Trophoblast cell (in vitro differentiated cells and primary cell): ENCODE measurements around the gene SOST.

ENCODE experiments used
- DNase-seq, 2 donors: peaks; one replicate each; pipeline ENCODE4 v3.0.0-alpha.2; 2016
- H2AFZ ChIP-seq: 2 replicates; pipeline ENCODE4 v1.6.1; 2013; ENCODE audit warnings: low read length, moderate library complexity, mild to moderate bottlenecking; ENCODE audit not compliant: insufficient read depth, poor library complexity
- H2AK5ac ChIP-seq: 2 replicates; pipeline ENCODE4 v1.6.1; 2013; ENCODE audit warnings: mild to moderate bottlenecking, low read length
- H2BK120ac ChIP-seq: 2 replicates; pipeline ENCODE4 v1.6.1; 2013; ENCODE audit warnings: low read length, mild to moderate bottlenecking, moderate library complexity; ENCODE audit not compliant: insufficient read depth, poor library complexity
- H2BK12ac ChIP-seq: 2 replicates; pipeline ENCODE4 v1.6.1; 2013; ENCODE audit warnings: mild to moderate bottlenecking, low read length, moderate library complexity
- H2BK5ac ChIP-seq: 2 replicates; pipeline ENCODE4 v1.6.1; 2013; ENCODE audit warnings: low read length, low read depth, moderate library complexity, mild to moderate bottlenecking; ENCODE audit not compliant: poor library complexity
- H3K14ac ChIP-seq: 2 replicates; pipeline ENCODE4 v1.6.1; 2013; ENCODE audit warnings: mild to moderate bottlenecking, low read length
- H3K18ac ChIP-seq: 2 replicates; pipeline ENCODE4 v1.6.1; 2013; ENCODE audit warnings: mild to moderate bottlenecking, low read length
- H3K23ac ChIP-seq: 2 replicates; pipeline ENCODE4 v1.6.1; 2013; ENCODE audit warnings: low read length
- H3K27ac ChIP-seq: 2 replicates; pipeline ENCODE4 v1.5.1; 2013; ENCODE audit warnings: low read depth, mild to moderate bottlenecking, inconsistent platforms, low read length, moderate library complexity
- H3K27me3 ChIP-seq: 2 replicates; pipeline ENCODE4 v1.6.1; 2013; ENCODE audit warnings: inconsistent platforms, mild to moderate bottlenecking, low read length, moderate library complexity; ENCODE audit not compliant: insufficient read depth
- H3K36me3 ChIP-seq, 2 experiments: 1 replicate in 1 of 2; 2 replicates in 1 of 2; pipeline ENCODE4 v1.6.1; 2013; ENCODE audit warnings: low read length in 2 of 2, mild to moderate bottlenecking in 2 of 2, moderate library complexity in 1 of 2; ENCODE audit not compliant: insufficient read depth in 2 of 2, control insufficient read depth in 1 of 2
- H3K4ac ChIP-seq: 2 replicates; pipeline ENCODE4 v1.6.1; 2013; ENCODE audit warnings: low read depth, mild to moderate bottlenecking, low read length, moderate library complexity
- H3K4me1 ChIP-seq, 2 experiments: 1 replicate in 1 of 2; 2 replicates in 1 of 2; pipeline ENCODE4 v1.6.1; 2013; ENCODE audit warnings: low read length in 2 of 2, mild to moderate bottlenecking in 2 of 2, moderate library complexity in 1 of 2; ENCODE audit not compliant: insufficient read depth in 2 of 2, control insufficient read depth in 1 of 2
- H3K4me2 ChIP-seq: 2 replicates; pipeline ENCODE4 v1.6.1; 2013; ENCODE audit warnings: inconsistent platforms, mild to moderate bottlenecking, low read length, moderate library complexity
- H3K4me3 ChIP-seq: 2 replicates; pipeline ENCODE4 v1.5.1; 2013; ENCODE audit warnings: mild to moderate bottlenecking, low read depth, low read length, inconsistent platforms
- H3K79me1 ChIP-seq: one replicate; pipeline ENCODE4 v1.6.1; 2013; ENCODE audit warnings: low read length
- H3K79me2 ChIP-seq: 2 replicates; pipeline ENCODE4 v1.6.1; 2013; ENCODE audit warnings: low read length, mild to moderate bottlenecking; ENCODE audit not compliant: control insufficient read depth, insufficient read depth, poor library complexity
- H3K9ac ChIP-seq: 2 replicates; pipeline ENCODE4 v1.6.1; 2013; ENCODE audit warnings: mild to moderate bottlenecking, low read length
- H3K9me3 ChIP-seq: 2 replicates; pipeline ENCODE4 v1.6.1; 2013; ENCODE audit warnings: low read depth, mild to moderate bottlenecking, control low read depth, inconsistent platforms, low read length; ENCODE audit not compliant: insufficient read depth
- H4K12ac ChIP-seq: 2 replicates; pipeline ENCODE4 v1.6.1; 2013; ENCODE audit warnings: low read depth, mild to moderate bottlenecking, low read length, moderate library complexity
- H4K8ac ChIP-seq: 2 replicates; pipeline ENCODE4 v1.6.1; 2013; ENCODE audit warnings: low read depth, mild to moderate bottlenecking, low read length, moderate library complexity
- H4K91ac ChIP-seq: one replicate; pipeline ENCODE4 v1.6.1; 2013; ENCODE audit warnings: low read depth, mild to moderate bottlenecking, low read length, moderate library complexity
- WGBS: extraction: QIAGEN DNeasy Blood & Tissue Kit; methylation state at CpG from one replicate; pipeline ENCODE4 v1.1.7; 2013; ENCODE audit warnings: missing lambda C conversion rate; ENCODE audit not compliant: insufficient read length, insufficient coverage; ENCODE audit errors: extremely low coverage; 5-methylcytosine and 5-hydroxymethylcytosine counted together

SOST gene

DNA sequence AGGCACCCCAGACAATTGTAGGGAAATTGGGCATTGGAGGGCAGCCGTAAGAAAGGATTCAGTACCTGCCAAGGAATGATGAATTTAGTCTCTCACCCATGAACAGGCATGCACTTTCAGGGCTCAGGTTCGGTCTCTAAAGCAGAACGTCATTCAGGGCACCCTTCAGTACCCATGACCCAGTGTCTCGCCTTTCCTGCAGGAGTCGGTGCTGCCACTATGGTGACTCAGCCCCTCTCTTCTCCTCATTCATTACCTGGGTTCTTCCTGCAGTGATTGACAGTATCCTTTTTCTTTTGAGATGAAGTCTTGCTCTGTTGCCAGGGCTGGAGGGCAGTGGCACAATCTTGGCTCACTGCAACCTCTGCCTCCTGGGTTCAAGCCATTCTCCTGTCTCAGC is 8.4 kb downstream of the SOST start:
- Histone ChIP-seq H3K79me2 (no peaks in the 10 kb centered on the region), H3K79me1 (peaks cover 4% of the 10 kb centered on the region), H3K4me3 (no peak overlapping the region), H2BK120ac (no peak overlapping the region), H4K12ac (no peak overlapping the region), H3K4ac (no peak overlapping the region), H2BK5ac (no peak overlapping the region), H4K8ac (no peak overlapping the region), H3K4me1 (peaks cover 3 to 10% of the 10 kb centered on the region in 2 experiments), H3K23ac (no peak overlapping the region), H3K36me3 (no peaks in the 10 kb centered on the region), H3K27me3 (peaks cover 7% of the 10 kb centered on the region), H2AFZ (no peak overlapping the region), H3K9me3 (no peaks in the 10 kb centered on the region), H3K9ac (no peak overlapping the region), H2BK12ac (no peak overlapping the region), H3K4me2 (no peak overlapping the region), H2AK5ac (no peak overlapping the region), H4K91ac (no peak overlapping the region), H3K27ac (no peak overlapping the region), H3K14ac (no peak overlapping the region), H3K18ac (no peak overlapping the region)
- no peak for DNase-seq
- no CpG with 5 or more reads among the region's 5 CpGs for whole genome bisulfite sequencing

DNA sequence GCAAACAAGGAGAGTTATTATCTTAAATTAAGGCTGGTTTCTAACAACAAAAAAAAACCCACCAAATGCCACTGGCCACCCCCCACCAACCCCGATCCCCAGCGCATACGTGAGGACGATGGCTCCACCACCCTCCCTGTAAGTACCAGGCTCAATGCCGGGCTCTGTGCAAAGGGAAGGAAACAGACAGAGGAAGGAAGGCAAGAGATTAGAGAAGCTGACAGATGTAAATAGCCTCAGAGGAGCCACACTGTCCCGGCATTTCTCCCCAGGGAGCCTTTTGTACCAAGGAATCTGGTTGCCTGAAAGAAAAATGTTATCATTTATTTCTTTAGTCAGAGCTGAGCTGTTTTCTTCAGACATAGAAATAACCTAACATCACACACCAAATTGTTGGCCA is 13.1 kb downstream of the SOST start:
- H3K4ac ChIP-seq: no peak overlapping the region
- no peak overlapping the region for H3K23ac ChIP-seq
- H3K4me3 ChIP-seq: no peak overlapping the region
- H3K4me2 ChIP-seq: no peak overlapping the region
- peak overlapping the region; percentile 30 for H2BK12ac ChIP-seq
- no peak overlapping the region for H4K12ac ChIP-seq
- H3K27ac ChIP-seq: peak overlapping the region; percentile 32
- H3K9ac ChIP-seq: no peak overlapping the region
- H2AK5ac ChIP-seq: no peak overlapping the region
- no peak for DNase-seq
- no peak overlapping the region for H3K14ac ChIP-seq
- H3K4me1 ChIP-seq: peaks cover 3 to 13% of the 10 kb centered on the region in 2 experiments
- H3K79me2 ChIP-seq: no peaks in the 10 kb centered on the region
- no peak overlapping the region for H4K91ac ChIP-seq
- no peak overlapping the region for H2BK5ac ChIP-seq
- peaks cover 4% of the 10 kb centered on the region for H3K79me1 ChIP-seq
- H4K8ac ChIP-seq: no peak overlapping the region
- peaks cover 2% of the 10 kb centered on the region for H3K9me3 ChIP-seq
- H3K36me3 ChIP-seq: no peaks in the 10 kb centered on the region
- peak overlapping the region; percentile 38 for H2BK120ac ChIP-seq
- no peak overlapping the region for H2AFZ ChIP-seq
- H3K27me3 ChIP-seq: no peaks in the 10 kb centered on the region
- no CpG with 5 or more reads among the region's 6 CpGs for WGBS
- no peak overlapping the region for H3K18ac ChIP-seq

DNA sequence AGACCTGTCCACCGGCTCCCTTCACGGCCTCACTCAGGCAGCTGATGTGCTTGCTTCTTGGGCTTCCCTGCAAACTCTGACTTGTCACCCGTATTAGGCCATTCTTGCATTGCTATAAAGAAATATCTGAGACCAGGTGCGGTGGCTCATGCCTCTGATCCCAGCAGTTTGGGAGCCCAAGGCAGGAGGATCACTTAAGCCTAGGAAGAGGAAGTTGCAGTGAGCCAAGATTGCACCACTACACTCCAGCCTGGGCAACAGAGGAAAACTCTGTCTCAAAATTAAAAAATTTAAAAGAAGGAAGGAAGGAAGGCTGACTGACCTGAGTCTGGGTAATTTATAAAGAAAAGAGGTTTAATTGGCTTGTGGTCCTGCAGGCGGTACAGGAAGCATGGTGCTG is 17.0 kb downstream of the SOST start:
- H3K18ac ChIP-seq: no peak overlapping the region
- no CpG with 5 or more reads among the region's 5 CpGs for WGBS
- no peak overlapping the region for H3K14ac ChIP-seq
- no peaks in the 10 kb centered on the region for H3K36me3 ChIP-seq
- peaks cover 3 to 13% of the 10 kb centered on the region in 2 experiments for H3K4me1 ChIP-seq
- no peak overlapping the region for H3K9ac ChIP-seq
- H3K27me3 ChIP-seq: no peaks in the 10 kb centered on the region
- H2BK12ac ChIP-seq: no peak overlapping the region
- no peak overlapping the region for H3K4ac ChIP-seq
- H2BK120ac ChIP-seq: no peak overlapping the region
- H4K12ac ChIP-seq: no peak overlapping the region
- H2AFZ ChIP-seq: no peak overlapping the region
- no peak overlapping the region for H2BK5ac ChIP-seq
- H2AK5ac ChIP-seq: no peak overlapping the region
- DNase-seq: no peak
- no peaks in the 10 kb centered on the region for H3K79me2 ChIP-seq
- H4K8ac ChIP-seq: no peak overlapping the region
- no peak overlapping the region for H3K27ac ChIP-seq
- H3K4me2 ChIP-seq: no peak overlapping the region
- peak overlapping the region; percentile 13 for H3K4me3 ChIP-seq
- H4K91ac ChIP-seq: no peak overlapping the region
- H3K9me3 ChIP-seq: peaks cover 2% of the 10 kb centered on the region
- no peak overlapping the region for H3K23ac ChIP-seq
- peaks cover 4% of the 10 kb centered on the region for H3K79me1 ChIP-seq

DNA sequence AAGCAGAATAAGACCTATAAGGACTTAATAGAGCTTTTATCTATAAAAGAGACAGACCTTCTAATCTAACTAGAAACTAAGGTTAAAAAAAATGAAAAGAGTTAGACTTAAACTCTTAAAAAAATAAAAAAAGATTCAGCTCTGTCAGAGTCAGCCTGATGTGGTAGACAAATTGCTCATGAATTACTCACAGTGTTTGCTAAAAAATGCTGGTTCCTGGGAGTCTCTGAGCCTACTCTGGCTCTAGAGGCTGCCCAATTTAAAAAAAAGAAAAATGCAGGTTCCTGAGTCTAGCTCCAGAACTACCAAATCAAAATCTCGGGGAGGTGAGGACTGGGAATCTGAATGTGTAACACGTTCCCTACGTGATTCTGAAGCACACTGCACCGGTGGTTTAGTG is 18.1 kb downstream of the SOST start:
- peak in 1 of 2 donors; percentile 9 for DNase-seq
- WGBS: no CpG with 5 or more reads among the region's 4 CpGs

More for the DNA sequence above, 18.1 kb downstream of the SOST start:
- Histone ChIP-seq H3K4me2 (no peak overlapping the region), H2BK120ac (no peak overlapping the region), H3K79me2 (no peaks in the 10 kb centered on the region), H3K23ac (no peak overlapping the region), H3K18ac (no peak overlapping the region), H3K9me3 (peaks cover 2% of the 10 kb centered on the region), H4K91ac (no peak overlapping the region), H3K27me3 (no peaks in the 10 kb centered on the region), H2BK5ac (no peak overlapping the region), H4K8ac (no peak overlapping the region), H3K36me3 (no peaks in the 10 kb centered on the region), H2BK12ac (no peak overlapping the region), H2AFZ (no peak overlapping the region), H3K4me1 (peaks cover 0 to 6% of the 10 kb centered on the region in 2 experiments), H3K79me1 (no peaks in the 10 kb centered on the region), H3K9ac (no peak overlapping the region), H3K4me3 (no peak overlapping the region), H4K12ac (no peak overlapping the region), H2AK5ac (no peak overlapping the region), H3K27ac (no peak overlapping the region), H3K4ac (no peak overlapping the region), H3K14ac (no peak overlapping the region)
